Upper lobe of right lung (tissue), 1 donor: Measurements from ENCODE around the gene ADIPOR2. TPM values are rescaled to one million over a fixed set of nuclear protein-coding genes. Genes with fewer than 3 reads are reported as not detected.

Experiments used
- ATAC-seq: fragments of 200-7000 bp; cut with Tn5 transposase; one replicate; pipeline ENCODE4 v1.9.1; 2020; ENCODE audit warnings: mild to moderate bottlenecking, moderate library complexity
- DNase-seq: peaks from one replicate; pipeline ENCODE4 v3.0.0-alpha.2; 2020
- H3K27ac ChIP-seq: fragments of 200-600 bp; one replicate; pipeline ENCODE4 v1.8.0; 2022
- H3K27me3 ChIP-seq: fragments of 200-600 bp; one replicate; pipeline ENCODE4 v1.8.0; 2022; ENCODE audit warnings: mild to moderate bottlenecking
- H3K36me3 ChIP-seq: fragments of 200-600 bp; one replicate; pipeline ENCODE4 v1.8.0; 2022
- H3K4me1 ChIP-seq: fragments of 200-600 bp; one replicate; pipeline ENCODE4 v1.8.0; 2022
- H3K4me3 ChIP-seq: fragments of 200-600 bp; one replicate; pipeline ENCODE4 v1.8.0; 2022; ENCODE audit warnings: mild to moderate bottlenecking
- H3K9me3 ChIP-seq: fragments of 200-600 bp; one replicate; pipeline ENCODE4 v1.8.0; 2022
- intact Hi-C: fragments of 100-400 bp; cut with DNase I; formaldehyde crosslinking; loops from one replicate; pipeline ENCODE4 v1.11.0; 2022
- total RNA-seq: library from RNA; stranded (reverse); fragmentation: NEBNext Ultra II Directional; extraction: Animal tissue kit (Norgen Biotek cat#: 25700); gene quantifications from one replicate; pipeline ENCODE4 v1.2.1, GENCODE V29; 2021
- TF ChIP-seq, protein P1 (sequence below): fragments of 200-600 bp; IDR thresholded peaks from one replicate; pipeline ENCODE4 v1.8.0; 2022; ENCODE audit warnings: antibody characterized with exemption
- donor health status: DM: no; HTN: yes; CAD: no; lungs with severe emphysema.

ADIPOR2 gene
- total RNA-seq, 1 donor from 2014 or later = 96.0 TPM

DNA sequence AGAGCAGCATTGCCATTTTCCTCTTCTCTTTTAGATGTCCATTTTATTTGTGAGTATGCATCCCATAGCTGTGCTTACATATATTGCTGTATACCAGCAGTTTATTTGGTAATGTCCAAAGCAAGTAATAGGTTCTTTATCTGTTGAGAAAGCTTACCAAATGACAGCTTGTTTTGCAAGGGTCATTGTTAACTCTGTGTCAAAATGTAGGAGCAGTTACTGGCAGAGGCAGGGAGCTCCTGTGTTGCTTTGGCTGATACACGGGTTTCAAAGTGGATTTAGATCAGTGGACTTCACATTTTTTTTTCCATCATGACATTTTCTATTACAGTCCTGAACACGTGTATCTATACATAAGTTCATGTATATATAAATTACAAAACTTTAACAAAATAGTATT is 91.3 kb downstream of the ADIPOR2 start:
- no peak overlapping the region for H3K27ac ChIP-seq
- H3K27me3 ChIP-seq = no peaks in the 10 kb centered on the region
- H3K36me3 ChIP-seq = peaks cover 49% of the 10 kb centered on the region
- no peaks in the 10 kb centered on the region for H3K9me3 ChIP-seq
- no peak overlapping the region for H3K4me3 ChIP-seq
- intact Hi-C loops = no loop called here
- no peak for ATAC-seq
- TF ChIP-seq, protein P1, sequence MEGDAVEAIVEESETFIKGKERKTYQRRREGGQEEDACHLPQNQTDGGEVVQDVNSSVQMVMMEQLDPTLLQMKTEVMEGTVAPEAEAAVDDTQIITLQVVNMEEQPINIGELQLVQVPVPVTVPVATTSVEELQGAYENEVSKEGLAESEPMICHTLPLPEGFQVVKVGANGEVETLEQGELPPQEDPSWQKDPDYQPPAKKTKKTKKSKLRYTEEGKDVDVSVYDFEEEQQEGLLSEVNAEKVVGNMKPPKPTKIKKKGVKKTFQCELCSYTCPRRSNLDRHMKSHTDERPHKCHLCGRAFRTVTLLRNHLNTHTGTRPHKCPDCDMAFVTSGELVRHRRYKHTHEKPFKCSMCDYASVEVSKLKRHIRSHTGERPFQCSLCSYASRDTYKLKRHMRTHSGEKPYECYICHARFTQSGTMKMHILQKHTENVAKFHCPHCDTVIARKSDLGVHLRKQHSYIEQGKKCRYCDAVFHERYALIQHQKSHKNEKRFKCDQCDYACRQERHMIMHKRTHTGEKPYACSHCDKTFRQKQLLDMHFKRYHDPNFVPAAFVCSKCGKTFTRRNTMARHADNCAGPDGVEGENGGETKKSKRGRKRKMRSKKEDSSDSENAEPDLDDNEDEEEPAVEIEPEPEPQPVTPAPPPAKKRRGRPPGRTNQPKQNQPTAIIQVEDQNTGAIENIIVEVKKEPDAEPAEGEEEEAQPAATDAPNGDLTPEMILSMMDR = no peak
- H3K4me1 ChIP-seq = peaks cover 16% of the 10 kb centered on the region
- no peak for DNase-seq

DNA sequence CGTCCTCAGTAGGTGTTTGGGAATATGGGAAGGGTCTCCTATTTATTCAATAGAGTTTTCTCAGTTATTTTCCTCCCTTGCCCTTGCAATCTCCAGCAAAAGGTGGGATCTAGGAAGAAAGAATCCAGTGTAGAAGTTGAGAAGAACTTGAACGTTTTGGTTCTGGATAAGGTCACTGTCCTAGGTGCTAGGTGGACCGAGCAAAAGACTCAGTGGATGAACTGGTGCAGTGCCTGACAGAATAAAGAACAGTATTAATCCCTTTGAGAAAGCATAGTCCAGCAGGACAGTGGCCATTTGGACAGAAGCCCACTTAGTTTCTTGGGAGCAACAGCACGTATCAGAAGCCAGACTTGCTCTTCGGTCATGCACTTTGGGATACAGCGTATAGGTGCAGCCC is 96.8 kb downstream of the ADIPOR2 start:
- H3K36me3 ChIP-seq = peaks cover 35% of the 10 kb centered on the region
- H3K9me3 ChIP-seq = no peaks in the 10 kb centered on the region
- no peak for DNase-seq
- TF ChIP-seq, protein P1 = no peak
- no peaks in the 10 kb centered on the region for H3K4me1 ChIP-seq
- H3K4me3 ChIP-seq = no peak overlapping the region
- H3K27ac ChIP-seq = no peak overlapping the region
- ATAC-seq = no peak
- no peaks in the 10 kb centered on the region for H3K27me3 ChIP-seq
- intact Hi-C loops = no loop called here

DNA sequence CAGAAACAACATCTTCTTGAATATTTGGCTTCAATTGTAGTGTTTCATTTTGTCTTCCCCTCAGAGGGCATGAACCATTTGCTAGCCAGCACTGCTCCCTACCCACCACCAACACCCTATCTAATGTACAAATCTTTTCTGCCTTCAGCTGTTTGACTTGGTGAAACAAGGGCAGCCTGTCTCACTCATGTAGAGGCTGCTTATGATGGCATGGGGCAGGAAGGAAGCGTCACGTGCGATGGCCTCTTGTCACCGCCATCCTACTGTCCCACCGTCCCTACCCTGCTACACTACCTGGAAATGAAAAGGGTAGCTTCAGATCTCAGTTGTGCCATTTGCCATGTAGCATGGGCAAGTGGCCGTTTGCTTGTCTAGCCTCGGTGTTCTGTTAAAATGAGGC is 99.6 kb downstream of the ADIPOR2 start:
- intact Hi-C loops = loop anchor here (5.0 kb wide), 1 partner anchor 138 kb away; no protein-coding TSS in a partner anchor
- H3K9me3 ChIP-seq = no peaks in the 10 kb centered on the region
- DNase-seq = no peak
- H3K36me3 ChIP-seq = peaks cover 15% of the 10 kb centered on the region
- H3K4me3 ChIP-seq = no peak overlapping the region
- H3K4me1 ChIP-seq = peaks cover 6% of the 10 kb centered on the region
- TF ChIP-seq, protein P1 = no peak
- H3K27me3 ChIP-seq = no peaks in the 10 kb centered on the region
- no peak overlapping the region for H3K27ac ChIP-seq
- no peak for ATAC-seq

DNA sequence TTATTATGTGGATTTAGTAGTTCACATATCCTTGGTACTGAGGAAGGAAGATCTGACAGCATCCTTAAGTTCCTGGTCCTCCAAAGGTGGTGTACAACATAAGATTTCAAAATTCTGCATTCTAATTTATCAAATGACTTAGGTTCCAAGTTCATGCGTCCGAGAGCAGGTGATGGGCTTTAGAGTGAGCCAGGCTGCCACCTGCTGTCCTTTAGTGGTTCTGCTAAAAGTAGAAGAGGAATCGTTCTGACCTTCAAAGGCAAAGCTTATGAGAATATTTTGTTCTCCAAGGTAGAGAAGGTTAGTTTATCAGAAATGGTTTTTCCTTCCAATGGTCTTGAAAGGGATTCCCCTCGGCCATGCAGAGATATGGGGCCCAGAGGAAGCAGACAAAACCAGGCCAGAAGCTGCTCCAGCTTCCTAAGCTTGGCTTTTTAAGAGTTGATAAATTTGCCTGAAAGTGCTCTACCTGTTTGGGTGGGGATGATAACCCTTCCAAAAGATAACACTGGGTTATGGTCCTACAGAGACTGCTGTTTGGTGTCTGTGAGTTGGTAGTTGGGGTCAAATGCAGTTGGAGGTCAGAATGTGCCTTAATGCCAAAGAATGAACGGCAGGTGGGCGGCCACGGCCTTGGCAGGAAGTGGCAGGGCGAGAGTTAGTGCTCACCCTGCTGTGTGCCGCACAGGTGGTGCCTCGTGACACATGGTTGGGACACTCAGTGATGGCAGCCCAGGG is 100.4 kb downstream of the ADIPOR2 start:
- ATAC-seq = peak; percentile 44
- Histone ChIP-seq H3K36me3 (peaks cover 7% of the 10 kb centered on the region), H3K9me3 (no peaks in the 10 kb centered on the region), H3K27me3 (no peaks in the 10 kb centered on the region), H3K4me1 (peaks cover 11% of the 10 kb centered on the region), H3K27ac (no peak overlapping the region), H3K4me3 (no peak overlapping the region)
- no peak for DNase-seq
- TF ChIP-seq, protein P1 = peak; percentile 76
- intact Hi-C loops = loop anchor here (5.0 kb wide), 1 partner anchor 139 kb away; no protein-coding TSS in a partner anchor

DNA sequence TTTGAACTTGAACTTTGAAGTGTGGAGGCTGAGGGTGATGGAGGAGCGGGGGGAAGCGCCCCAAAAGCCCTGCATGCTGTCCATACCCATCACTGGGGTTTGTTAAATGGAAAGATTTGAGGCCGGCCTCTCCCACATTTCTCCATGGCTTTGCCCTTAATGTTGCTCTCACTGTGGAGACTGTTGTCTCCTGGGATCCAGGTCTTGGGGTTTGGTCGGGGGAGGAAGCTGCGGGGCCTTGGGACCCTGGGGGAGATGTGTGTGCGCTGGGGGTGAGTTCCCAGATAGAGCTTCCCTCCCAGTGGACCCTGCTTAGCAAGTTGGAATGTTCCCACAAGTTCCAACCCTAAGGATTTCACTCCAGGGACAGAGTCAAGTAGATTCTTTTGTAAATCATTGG is 101.5 kb downstream of the ADIPOR2 start:
- Histone ChIP-seq H3K27ac (no peak overlapping the region), H3K4me3 (no peak overlapping the region), H3K27me3 (no peaks in the 10 kb centered on the region), H3K4me1 (peaks cover 11% of the 10 kb centered on the region), H3K36me3 (no peaks in the 10 kb centered on the region), H3K9me3 (no peaks in the 10 kb centered on the region)
- DNase-seq (no peak), ATAC-seq (no peak)
- TF ChIP-seq, protein P1 = no peak
- intact Hi-C loops = loop anchor here (5.0 kb wide), 1 partner anchor 140 kb away; no protein-coding TSS in a partner anchor
